ENCODE results near the gene AJAP1. TPM values are rescaled to one million over a fixed set of nuclear protein-coding genes. Genes with fewer than 3 reads are reported as not detected.

AJAP1 gene
- total and polyA plus RNA-seq, 10 of the 15 experiments (the other 5 are each of a cell fraction or from before 2014, with no cell fraction given), result not detected

DNA sequence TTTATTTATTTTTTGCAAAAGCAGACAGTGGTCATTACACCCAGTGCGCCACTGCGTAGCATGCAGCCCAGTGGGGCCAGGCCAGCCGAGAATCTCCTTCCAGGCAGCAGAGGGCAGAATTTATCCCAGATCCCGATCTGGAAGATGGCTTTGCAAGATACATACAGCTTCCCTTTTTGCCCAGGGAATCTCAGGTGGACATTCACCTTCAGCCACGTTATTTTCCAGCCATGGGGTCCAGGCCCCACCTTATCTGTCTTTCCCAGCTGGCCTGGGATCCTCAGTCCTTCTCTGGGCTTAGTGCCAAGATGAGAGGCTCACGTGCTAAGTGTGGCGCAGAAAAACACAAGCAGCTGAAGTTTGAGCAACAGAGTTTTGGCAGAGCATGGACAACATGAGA, 123.6 kb downstream of the AJAP1 start:
- no peak overlapping the region for H2AFZ ChIP-seq (ENCODE audit: control insufficient read depth, low read depth, low read length)
- in situ Hi-C loops (cut with MboI) (no loop called here), intact Hi-C loops (cut with micrococcal nuclease; ENCODE audit: unreplicated experiment) (no loop called here)
- H3K27me3 ChIP-seq (replicated peaks in 1 of 2; ENCODE audit: control insufficient read depth in 2 of 2, insufficient read depth in 2 of 2, low read length in 1 of 2), result no peaks in the 10 kb centered on the region
- ChIA-PET RAD21 (ENCODE audit: unreplicated experiment) (interaction anchor here (1.3 to 1.4 kb wide), 2 partner anchors 49 to 51 kb away, joined by 3 to 6 read pairs; no protein-coding TSS in a partner anchor), POLR2A (no interaction called here), CTCF (interaction anchor here (1.0 to 2.1 kb wide), 8 partner anchors 14 to 79 kb away, joined by 3 to 10 read pairs (median 5); no protein-coding TSS in a partner anchor), SMC1A (ENCODE audit: uncharacterized antibody, unreplicated experiment) (interaction anchor here (0.6 to 1.6 kb wide), 3 partner anchors 11 to 46 kb away, joined by 3 to 5 read pairs (median 3); no protein-coding TSS in a partner anchor)
- H3K79me2 ChIP-seq (ENCODE audit: control insufficient read depth, insufficient read depth, low read length), result no peaks in the 10 kb centered on the region
- no peaks in the 10 kb centered on the region for H4K20me1 ChIP-seq (ENCODE audit: control insufficient read depth, insufficient read depth)
- TF ChIP-seq TCF7 (IDR thresholded peaks at IDR 0.05; ENCODE audit: borderline replicate concordance) (no peak), RAD21 (IDR thresholded peaks at IDR 0.05; ENCODE audit: insufficient read depth, low read depth, low read length) (peak; percentile 42)
- H3K27ac ChIP-seq (ENCODE audit: control insufficient read depth, insufficient read depth), result no peak overlapping the region
- no peaks in the 10 kb centered on the region for H3K4me1 ChIP-seq (ENCODE audit: control insufficient read depth, insufficient read depth, low read length)
- no peak for ATAC-seq
- FAIRE-seq, result no peak
- no peaks in the 10 kb centered on the region for H3K9me3 ChIP-seq (replicated peaks; ENCODE audit: control insufficient read depth, insufficient read depth, low read length)
- no peak overlapping the region for H3K4me2 ChIP-seq (ENCODE audit: control insufficient read depth, insufficient read depth)
- 43% methylated on average over 7 of the region's 7 CpGs for WGBS (ENCODE audit: insufficient coverage, insufficient replicate concordance, low lambda C conversion rate, missing lambda C conversion rate)
- H3K9ac ChIP-seq (ENCODE audit: control insufficient read depth, insufficient read depth, low read length), result no peak overlapping the region
- H3K36me3 ChIP-seq (ENCODE audit: control insufficient read depth in 2 of 2, insufficient read depth in 2 of 2, low read length in 1 of 2), result no peaks in the 10 kb centered on the region
- DNase-seq (ENCODE audit: low read depth, low spot score), result no peak
- no TSS peak for BruUV-seq (replicated peaks)
- H3K4me3 ChIP-seq, result no peak overlapping the region

DNA sequence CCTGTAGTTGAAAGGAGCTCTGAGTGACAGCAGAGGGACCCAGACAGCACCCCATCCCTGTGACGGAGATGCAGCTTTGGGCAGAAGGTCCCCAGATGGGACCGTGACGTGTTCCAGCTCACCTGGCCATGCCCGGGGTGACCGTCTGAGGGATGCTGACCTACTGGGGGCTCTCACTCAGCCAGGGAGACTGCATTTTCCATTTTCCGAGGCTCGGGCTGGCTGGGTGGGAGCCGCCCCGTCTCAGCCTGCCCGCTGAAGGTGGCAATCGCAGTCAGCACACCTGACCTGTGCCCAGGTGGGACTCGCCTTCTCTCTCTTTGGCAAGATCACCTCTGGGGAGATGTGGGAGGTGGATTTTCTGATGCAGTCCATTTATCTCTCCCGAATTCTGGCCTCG, 127.2 kb downstream of the AJAP1 start:
- Histone ChIP-seq H3K27ac (ENCODE audit: control insufficient read depth, insufficient read depth) (no peak overlapping the region), H3K9ac (ENCODE audit: control insufficient read depth, insufficient read depth, low read length) (no peak overlapping the region), H2AFZ (ENCODE audit: control insufficient read depth, low read depth, low read length) (no peak overlapping the region), H4K20me1 (ENCODE audit: control insufficient read depth, insufficient read depth) (no peaks in the 10 kb centered on the region), H3K4me1 (ENCODE audit: control insufficient read depth, insufficient read depth, low read length) (no peaks in the 10 kb centered on the region), H3K4me2 (ENCODE audit: control insufficient read depth, insufficient read depth) (no peak overlapping the region), H3K36me3 (ENCODE audit: control insufficient read depth in 2 of 2, insufficient read depth in 2 of 2, low read length in 1 of 2) (no peaks in the 10 kb centered on the region), H3K4me3 (no peak overlapping the region), H3K27me3 (replicated peaks in 1 of 2; ENCODE audit: control insufficient read depth in 2 of 2, insufficient read depth in 2 of 2, low read length in 1 of 2) (no peaks in the 10 kb centered on the region), H3K79me2 (ENCODE audit: control insufficient read depth, insufficient read depth, low read length) (no peaks in the 10 kb centered on the region), H3K9me3 (replicated peaks; ENCODE audit: control insufficient read depth, insufficient read depth, low read length) (no peaks in the 10 kb centered on the region; the same call in 2 of the 3 replicates)
- ATAC-seq, result no peak
- intact Hi-C loops (cut with micrococcal nuclease; ENCODE audit: unreplicated experiment), result no loop called here
- ChIA-PET RAD21 (ENCODE audit: unreplicated experiment) (no interaction called here), CTCF (interaction anchor here (0.6 kb wide), 1 partner anchor 185 kb away, joined by 3 read pairs; no protein-coding TSS in a partner anchor), SMC1A (ENCODE audit: uncharacterized antibody, unreplicated experiment) (interaction anchor here (1.2 kb wide), 1 partner anchor 14 kb away, joined by 3 read pairs; no protein-coding TSS in a partner anchor), POLR2A (no interaction called here)
- TF ChIP-seq, protein P1, sequence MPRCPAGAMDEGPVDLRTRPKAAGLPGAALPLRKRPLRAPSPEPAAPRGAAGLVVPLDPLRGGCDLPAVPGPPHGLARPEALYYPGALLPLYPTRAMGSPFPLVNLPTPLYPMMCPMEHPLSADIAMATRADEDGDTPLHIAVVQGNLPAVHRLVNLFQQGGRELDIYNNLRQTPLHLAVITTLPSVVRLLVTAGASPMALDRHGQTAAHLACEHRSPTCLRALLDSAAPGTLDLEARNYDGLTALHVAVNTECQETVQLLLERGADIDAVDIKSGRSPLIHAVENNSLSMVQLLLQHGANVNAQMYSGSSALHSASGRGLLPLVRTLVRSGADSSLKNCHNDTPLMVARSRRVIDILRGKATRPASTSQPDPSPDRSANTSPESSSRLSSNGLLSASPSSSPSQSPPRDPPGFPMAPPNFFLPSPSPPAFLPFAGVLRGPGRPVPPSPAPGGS (IDR thresholded peaks at IDR 0.05; ENCODE audit: borderline replicate concordance, insufficient read depth, low read depth, low read length, poor library complexity, severe bottlenecking), result no peak
- TF ChIP-seq, protein P2, sequence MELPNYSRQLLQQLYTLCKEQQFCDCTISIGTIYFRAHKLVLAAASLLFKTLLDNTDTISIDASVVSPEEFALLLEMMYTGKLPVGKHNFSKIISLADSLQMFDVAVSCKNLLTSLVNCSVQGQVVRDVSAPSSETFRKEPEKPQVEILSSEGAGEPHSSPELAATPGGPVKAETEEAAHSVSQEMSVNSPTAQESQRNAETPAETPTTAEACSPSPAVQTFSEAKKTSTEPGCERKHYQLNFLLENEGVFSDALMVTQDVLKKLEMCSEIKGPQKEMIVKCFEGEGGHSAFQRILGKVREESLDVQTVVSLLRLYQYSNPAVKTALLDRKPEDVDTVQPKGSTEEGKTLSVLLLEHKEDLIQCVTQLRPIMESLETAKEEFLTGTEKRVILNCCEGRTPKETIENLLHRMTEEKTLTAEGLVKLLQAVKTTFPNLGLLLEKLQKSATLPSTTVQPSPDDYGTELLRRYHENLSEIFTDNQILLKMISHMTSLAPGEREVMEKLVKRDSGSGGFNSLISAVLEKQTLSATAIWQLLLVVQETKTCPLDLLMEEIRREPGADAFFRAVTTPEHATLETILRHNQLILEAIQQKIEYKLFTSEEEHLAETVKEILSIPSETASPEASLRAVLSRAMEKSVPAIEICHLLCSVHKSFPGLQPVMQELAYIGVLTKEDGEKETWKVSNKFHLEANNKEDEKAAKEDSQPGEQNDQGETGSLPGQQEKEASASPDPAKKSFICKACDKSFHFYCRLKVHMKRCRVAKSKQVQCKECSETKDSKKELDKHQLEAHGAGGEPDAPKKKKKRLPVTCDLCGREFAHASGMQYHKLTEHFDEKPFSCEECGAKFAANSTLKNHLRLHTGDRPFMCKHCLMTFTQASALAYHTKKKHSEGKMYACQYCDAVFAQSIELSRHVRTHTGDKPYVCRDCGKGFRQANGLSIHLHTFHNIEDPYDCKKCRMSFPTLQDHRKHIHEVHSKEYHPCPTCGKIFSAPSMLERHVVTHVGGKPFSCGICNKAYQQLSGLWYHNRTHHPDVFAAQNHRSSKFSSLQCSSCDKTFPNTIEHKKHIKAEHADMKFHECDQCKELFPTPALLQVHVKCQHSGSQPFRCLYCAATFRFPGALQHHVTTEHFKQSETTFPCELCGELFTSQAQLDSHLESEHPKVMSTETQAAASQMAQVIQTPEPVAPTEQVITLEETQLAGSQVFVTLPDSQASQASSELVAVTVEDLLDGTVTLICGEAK (IDR thresholded peaks at IDR 0.05; ENCODE audit: borderline replicate concordance), result no peak
- TF ChIP-seq MEF2B (IDR thresholded peaks at IDR 0.05; ENCODE audit: partially characterized antibody, poor library complexity, severe bottlenecking), result no peak
- no peak for TF ChIP-seq STAT1 (conservative IDR thresholded peaks at IDR 0.05)
- no peak for TF ChIP-seq JUND (IDR thresholded peaks at IDR 0.05; ENCODE audit: low read depth, low read length)
- TF ChIP-seq MXI1 (IDR thresholded peaks at IDR 0.05; ENCODE audit: low read depth, low read length), result no peak
- TF ChIP-seq FOXK2 (IDR thresholded peaks at IDR 0.05), result no peak
- WGBS (ENCODE audit: insufficient coverage, insufficient replicate concordance, low lambda C conversion rate, missing lambda C conversion rate), result 65% methylated on average over 11 of the region's 14 CpGs
- BruUV-seq (replicated peaks), result no TSS peak
- no peak for FAIRE-seq
- in situ Hi-C loops (cut with MboI), result no loop called here
- no peak for DNase-seq (ENCODE audit: low read depth, low spot score)
